GM18498 (cell line): ENCODE measurements around the gene UBE2E3.
A peak's percentile ranks its signal among the peaks of the same experiment; 100 is the strongest.

Experiments used
- ATAC-seq: cut with Tn5 transposase; IDR thresholded peaks from one replicate; pipeline ENCODE4 v1.9.1; 2021; ENCODE audit warnings: mild to moderate bottlenecking, moderate library complexity; ENCODE audit not compliant: unreplicated experiment

The UBE2E3 gene

GRCh38 chr2:180978903-180979748, 1.3 kb upstream of the UBE2E3 start:
- ATAC-seq: no peak

DNA sequence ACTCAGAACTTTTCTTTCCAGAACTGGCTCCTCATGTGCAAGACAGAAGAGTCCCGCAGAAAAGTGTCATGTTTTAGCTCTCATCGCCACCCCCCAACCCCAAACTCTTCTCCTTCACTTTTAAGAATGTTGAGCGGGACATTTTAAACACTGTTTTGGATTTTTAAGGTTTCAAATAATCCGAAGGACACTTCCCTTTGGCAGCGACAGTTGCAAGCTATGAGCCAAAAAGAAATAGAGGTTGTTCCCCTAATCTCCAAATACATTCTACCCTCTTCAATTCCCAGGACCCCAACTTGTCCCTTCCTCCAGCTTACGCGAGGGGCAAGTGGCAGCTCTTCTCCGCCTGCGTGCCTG, 678 bp upstream of the UBE2E3 start:
- no peak for ATAC-seq

- ATAC-seq: peak; percentile 12
Observed at GRCh38 chr2:180980943-180981911, 822 bp downstream of the UBE2E3 start.

GRCh38 chr2:180983468-180984242, 3.2 kb downstream of the UBE2E3 start:
- ATAC-seq: peak; percentile 34

- ATAC-seq: no peak
Observed at GRCh38 chr2:180985771-180986395, 5.5 kb downstream of the UBE2E3 start.

GRCh38 chr2:180987146-180987545, 6.7 kb downstream of the UBE2E3 start:
- no peak for ATAC-seq

GRCh38 chr2:180990337-180990736, 9.9 kb downstream of the UBE2E3 start:
- ATAC-seq: no peak

GRCh38 chr2:180990794-180991193, 10.4 kb downstream of the UBE2E3 start:
- peak; percentile 31 for ATAC-seq

DNA sequence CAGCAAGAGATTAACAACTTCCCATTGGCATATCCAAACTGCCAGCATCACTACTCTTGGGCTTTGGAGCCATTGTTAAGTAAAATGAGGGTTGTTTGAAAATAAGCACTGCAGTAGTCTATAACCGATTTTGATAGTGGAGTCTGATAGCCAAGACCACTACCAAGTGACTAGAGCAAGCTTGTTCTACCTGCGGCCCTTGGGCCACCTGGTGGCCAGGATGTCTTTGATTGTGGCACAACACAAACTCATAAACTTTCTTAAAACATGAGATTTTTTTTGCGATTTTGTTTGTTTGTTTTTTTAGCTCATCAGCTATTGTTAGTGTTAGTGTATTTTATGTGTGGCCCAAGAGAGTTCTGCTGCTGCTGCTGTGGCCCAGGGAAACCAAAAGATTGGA, 11.0 kb downstream of the UBE2E3 start:
- peak; percentile 9 for ATAC-seq

- ATAC-seq: peak; percentile 89
Observed at GRCh38 chr2:180991820-180992219, 11.4 kb downstream of the UBE2E3 start.

- no peak for ATAC-seq
Observed at GRCh38 chr2:180992994-180993393, 12.6 kb downstream of the UBE2E3 start.

- no peak for ATAC-seq
Observed at GRCh38 chr2:180999274-180999964, 19.0 kb downstream of the UBE2E3 start.

GRCh38 chr2:181004647-181005325, 24.4 kb downstream of the UBE2E3 start:
- ATAC-seq: no peak

DNA sequence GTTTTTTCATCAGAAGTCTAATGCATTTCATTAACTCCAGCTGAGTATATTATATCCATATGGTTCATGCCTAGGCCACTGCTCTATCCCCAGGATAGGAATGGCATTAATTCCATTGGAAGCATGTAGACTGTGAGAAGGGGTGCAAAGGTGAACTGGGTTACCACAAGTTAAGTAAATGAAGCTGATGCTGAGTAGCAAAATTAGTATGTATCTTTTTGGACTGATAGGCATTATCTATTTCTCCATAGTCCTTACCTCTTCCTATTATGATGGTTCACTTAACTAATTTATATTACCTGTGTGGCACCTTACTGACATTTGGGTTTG, 24.9 kb downstream of the UBE2E3 start:
- no peak for ATAC-seq

- ATAC-seq: no peak
Observed at GRCh38 chr2:181005809-181006208, 25.4 kb downstream of the UBE2E3 start.

DNA sequence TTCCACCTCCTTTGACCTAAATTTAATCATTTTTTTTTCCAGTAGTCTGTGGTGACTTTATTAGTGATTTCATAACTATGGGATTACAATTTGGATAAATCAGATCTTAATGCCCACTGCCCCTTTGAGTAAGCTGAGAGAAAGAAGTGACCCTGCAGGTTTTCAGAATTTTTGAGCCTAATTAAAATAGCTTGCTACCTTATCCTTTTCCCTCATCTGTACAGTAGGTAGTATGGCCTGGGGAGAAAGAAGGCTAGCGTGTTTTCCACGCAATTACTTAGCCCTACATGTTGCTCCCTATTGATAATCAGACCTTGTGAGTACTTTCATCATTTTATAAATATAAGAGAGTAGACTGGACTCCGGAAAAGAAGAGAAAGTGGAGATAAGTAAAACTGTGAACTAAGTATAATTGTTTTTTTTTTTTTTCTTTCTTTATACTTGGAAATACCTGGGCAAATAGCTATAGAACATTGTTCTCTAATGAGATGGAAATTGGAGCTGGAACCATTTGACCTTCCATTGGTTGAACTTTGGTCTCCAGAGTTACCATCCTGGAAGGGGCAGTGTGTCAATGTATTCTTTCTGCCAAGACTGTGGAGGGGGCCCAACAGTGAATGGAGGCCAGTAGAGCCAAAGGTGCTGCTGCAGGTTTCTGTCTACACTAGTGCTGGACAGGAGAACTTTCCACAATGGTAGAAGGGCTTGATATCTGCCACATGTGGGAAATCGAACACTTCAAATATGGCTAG, 26.9 kb downstream of the UBE2E3 start:
- ATAC-seq: no peak

DNA sequence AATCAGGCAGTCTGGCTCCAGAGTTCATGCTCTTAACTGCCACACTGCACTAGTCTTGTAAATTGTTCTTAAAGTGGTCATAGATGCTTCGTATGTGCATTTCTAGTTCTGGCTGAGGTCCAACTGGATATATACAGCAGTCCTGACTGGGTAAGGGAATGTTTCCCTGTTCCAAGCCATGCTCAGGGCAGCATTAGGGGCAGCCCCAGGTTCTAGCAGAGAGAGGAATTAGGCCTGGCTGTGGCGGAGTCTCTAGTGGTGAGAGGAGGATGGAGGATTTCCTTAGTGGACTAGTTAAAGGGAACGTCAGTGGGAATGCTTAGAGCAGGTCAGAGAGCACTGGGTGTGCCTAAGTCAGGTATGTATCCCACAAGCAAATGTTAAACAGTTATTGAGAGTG, 28.0 kb downstream of the UBE2E3 start:
- no peak for ATAC-seq

GRCh38 chr2:181021199-181021789, 40.9 kb downstream of the UBE2E3 start:
- no peak for ATAC-seq
